GM10266 (cell line): ENCODE results near the gene NCKIPSD.

Source experiments
- DNase-seq: peaks from one replicate; pipeline ENCODE4 v3.0.0; 2012; ENCODE audit errors: extremely low spot score
- TF ChIP-seq, protein P1 (sequence below): IDR thresholded peaks from 2 replicates; pipeline ENCODE4 v1.5.1; 2012; ENCODE audit warnings: mild to moderate bottlenecking, low read depth; ENCODE audit not compliant: control insufficient read depth, insufficient read depth; ENCODE audit errors: missing control alignments

Gene NCKIPSD

DNA sequence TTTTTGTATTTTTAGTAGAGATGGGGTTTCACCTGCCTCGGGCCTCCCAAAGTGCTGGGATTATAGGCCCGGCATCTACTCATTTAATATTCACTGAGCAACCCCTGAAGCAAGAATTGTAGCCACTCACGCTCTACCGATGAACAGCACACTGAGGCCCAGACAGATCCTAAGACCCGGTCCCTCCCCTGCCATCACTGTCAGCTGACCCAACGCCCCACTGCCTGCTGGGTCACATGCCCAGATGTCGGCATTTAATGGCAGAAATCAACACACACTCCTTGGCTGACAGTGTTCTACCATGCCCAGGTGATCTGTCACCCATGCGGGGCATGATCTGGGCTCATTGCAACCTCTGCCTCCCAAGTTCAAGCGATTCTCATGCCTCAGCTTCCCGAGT, 60.9 kb downstream of the NCKIPSD start:
- TF ChIP-seq, protein P1, sequence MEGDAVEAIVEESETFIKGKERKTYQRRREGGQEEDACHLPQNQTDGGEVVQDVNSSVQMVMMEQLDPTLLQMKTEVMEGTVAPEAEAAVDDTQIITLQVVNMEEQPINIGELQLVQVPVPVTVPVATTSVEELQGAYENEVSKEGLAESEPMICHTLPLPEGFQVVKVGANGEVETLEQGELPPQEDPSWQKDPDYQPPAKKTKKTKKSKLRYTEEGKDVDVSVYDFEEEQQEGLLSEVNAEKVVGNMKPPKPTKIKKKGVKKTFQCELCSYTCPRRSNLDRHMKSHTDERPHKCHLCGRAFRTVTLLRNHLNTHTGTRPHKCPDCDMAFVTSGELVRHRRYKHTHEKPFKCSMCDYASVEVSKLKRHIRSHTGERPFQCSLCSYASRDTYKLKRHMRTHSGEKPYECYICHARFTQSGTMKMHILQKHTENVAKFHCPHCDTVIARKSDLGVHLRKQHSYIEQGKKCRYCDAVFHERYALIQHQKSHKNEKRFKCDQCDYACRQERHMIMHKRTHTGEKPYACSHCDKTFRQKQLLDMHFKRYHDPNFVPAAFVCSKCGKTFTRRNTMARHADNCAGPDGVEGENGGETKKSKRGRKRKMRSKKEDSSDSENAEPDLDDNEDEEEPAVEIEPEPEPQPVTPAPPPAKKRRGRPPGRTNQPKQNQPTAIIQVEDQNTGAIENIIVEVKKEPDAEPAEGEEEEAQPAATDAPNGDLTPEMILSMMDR, result no peak
- DNase-seq, result no peak

DNA sequence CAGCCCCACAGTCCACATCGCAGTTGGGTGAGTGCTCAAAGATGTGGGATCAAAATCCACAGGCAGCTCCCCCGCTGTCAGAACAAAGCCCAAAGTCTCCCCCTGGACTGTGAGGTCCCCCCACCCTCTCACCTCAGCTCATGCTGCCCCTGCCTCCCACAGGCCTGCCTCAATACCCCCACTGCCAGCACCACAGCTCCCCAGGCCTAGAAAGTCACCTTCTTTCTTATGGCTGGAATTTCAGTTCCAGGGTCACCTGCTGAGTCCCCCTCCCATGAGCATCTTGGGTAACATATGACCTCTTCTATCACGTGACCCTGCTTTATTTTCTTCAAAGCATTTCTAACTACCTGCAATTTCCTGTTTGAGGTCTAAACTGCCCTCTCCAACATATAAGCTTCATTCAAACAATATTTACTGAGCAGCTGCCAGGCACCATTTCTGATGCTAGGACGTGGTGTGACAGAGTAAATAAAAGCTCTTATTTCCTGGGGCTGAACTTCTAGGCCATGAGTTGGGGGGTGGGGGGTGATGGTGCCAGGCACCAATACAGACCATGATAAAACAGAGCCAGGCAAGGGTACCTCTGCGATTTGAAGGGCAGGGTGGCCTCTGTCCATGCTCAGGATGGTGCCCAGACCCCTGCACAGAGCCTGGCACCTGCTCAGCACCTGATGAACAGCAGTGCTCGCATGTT, 61.7 kb downstream of the NCKIPSD start:
- no peak for DNase-seq
- TF ChIP-seq, protein P1, result no peak
